H1 (cell line): ENCODE measurements around the gene SERPINE2. TPM values are rescaled to one million over a fixed set of nuclear protein-coding genes. Genes with fewer than 3 reads are reported as not detected.

Source experiments
- CTCF ChIA-PET: fragments of 300-600 bp; sonication (Branson Sonifier 250); formaldehyde crosslinking; loops from one replicate; lab custom pipeline; 2021; ENCODE audit not compliant: partially characterized antibody; lab: Charles Lee
- POLR2A ChIA-PET: fragments of 300-600 bp; sonication (Branson Sonifier 250); formaldehyde crosslinking; loops from one replicate; lab custom pipeline; 2021; ENCODE audit warnings: inconsistent platforms; ENCODE audit not compliant: partially characterized antibody; lab: Charles Lee
- DNase-seq, 2 experiments: peaks; one replicate each; pipeline versions ENCODE4 v3.0.0 to v3.0.0-alpha.2; 2010 to 2022; ENCODE audit warnings: low spot score in 2 of 2, low read depth in 1 of 2, mixed read lengths in 1 of 2
- FAIRE-seq: peaks from 2 replicates; lab custom pipeline; 2011; peaks lifted over from hg19 to GRCh38; lab: Jason Lieb, UNC
- H2AFZ ChIP-seq: 2 replicates; pipeline ENCODE4 v1.8.1; 2012; ENCODE audit warnings: low read length, inconsistent platforms
- H2AK5ac ChIP-seq: 2 replicates; pipeline ENCODE4 v1.6.1; 2013; ENCODE audit warnings: low read depth, low read length
- H2BK120ac ChIP-seq: replicated peaks from 2 replicates; pipeline ENCODE3; 2013; ENCODE audit warnings: low read depth, low read length, inconsistent platforms
- H2BK12ac ChIP-seq: 2 replicates; pipeline ENCODE4 v1.6.1; 2013; ENCODE audit warnings: low read depth, low read length
- H2BK15ac ChIP-seq: 2 replicates; pipeline ENCODE4 v1.6.1; 2013; ENCODE audit warnings: low read length
- H2BK20ac ChIP-seq: 2 replicates; pipeline ENCODE4 v1.6.1; 2013; ENCODE audit warnings: low read length
- H2BK5ac ChIP-seq: 2 replicates; pipeline ENCODE4 v1.6.1; 2013; ENCODE audit warnings: low read depth, low read length
- H3K14ac ChIP-seq: 2 replicates; pipeline ENCODE4 v1.6.1; 2013; ENCODE audit warnings: inconsistent platforms; ENCODE audit not compliant: insufficient read length
- H3K18ac ChIP-seq: 2 replicates; pipeline ENCODE4 v1.6.1; 2013; ENCODE audit warnings: low read length; ENCODE audit errors: extremely low read depth
- H3K23ac ChIP-seq: 2 replicates; pipeline ENCODE4 v1.6.1; 2013; ENCODE audit warnings: inconsistent platforms; ENCODE audit not compliant: insufficient read length
- H3K23me2 ChIP-seq: 2 replicates; pipeline ENCODE4 v1.6.1; 2013; ENCODE audit warnings: low read depth, low read length
- H3K27ac ChIP-seq: 2 replicates; pipeline ENCODE4 v1.6.1; 2011; ENCODE audit warnings: low read depth, low read length, inconsistent platforms
- H3K27me3 ChIP-seq, 4 experiments: replicated peaks in 1 of 4; 1 replicate in 1 of 4; 2 replicates in 3 of 4; pipeline versions ENCODE4 v1.6.1 to v1.8.1; 2011 to 2013; ENCODE audit warnings: low read length in 3 of 4, mild to moderate bottlenecking in 3 of 4, inconsistent platforms in 2 of 4, mixed read lengths in 2 of 4, moderate library complexity in 1 of 4; ENCODE audit not compliant: control insufficient read depth in 3 of 4, insufficient read depth in 3 of 4; ENCODE audit errors: extremely low read depth in 1 of 4
- H3K36me3 ChIP-seq, 4 experiments: 2 replicates each; pipeline versions ENCODE4 v1.6.1 to v1.8.1; 2011 to 2013; ENCODE audit warnings: mild to moderate bottlenecking in 4 of 4, low read length in 3 of 4, moderate library complexity in 2 of 4, control low read depth in 1 of 4, inconsistent platforms in 1 of 4; ENCODE audit not compliant: insufficient read depth in 4 of 4, control insufficient read depth in 2 of 4
- H3K4ac ChIP-seq: replicated peaks from 2 replicates; pipeline ENCODE3; 2013; ENCODE audit warnings: low read length, low read depth, mixed read lengths, inconsistent platforms; ENCODE audit not compliant: insufficient read length
- H3K4me1 ChIP-seq, 4 experiments: replicated peaks in 1 of 4; 1 replicate in 1 of 4; 2 replicates in 3 of 4; pipeline versions ENCODE4 v1.6.1 to v1.8.1; 2011 to 2013; ENCODE audit warnings: low read length in 3 of 4, inconsistent platforms in 2 of 4, mixed read lengths in 1 of 4; ENCODE audit not compliant: insufficient read depth in 4 of 4, control insufficient read depth in 3 of 4
- H3K4me2 ChIP-seq, 2 experiments: 2 replicates each; pipeline versions ENCODE4 v1.6.1 to v1.8.1; 2011 to 2013; ENCODE audit warnings: low read depth in 2 of 2, low read length in 2 of 2, control low read depth in 1 of 2, inconsistent platforms in 1 of 2, mild to moderate bottlenecking in 1 of 2; ENCODE audit not compliant: insufficient read depth in 1 of 2
- H3K4me3 ChIP-seq, 4 experiments: fragments of 200-600, 300-600 bp in 1 of 4; sonication (generic), shearing (Covaris generic), sonication (Bioruptor Twin) in 1 of 4; 2 replicates each; pipeline versions ENCODE4 v1.5.1 to v1.8.1; 2011 to 2016; ENCODE audit warnings: low read length in 4 of 4, low read depth in 3 of 4, control low read depth in 2 of 4, inconsistent platforms in 2 of 4, mild to moderate bottlenecking in 2 of 4, mixed read lengths in 1 of 4, moderate library complexity in 1 of 4; ENCODE audit not compliant: insufficient read depth in 2 of 4; ENCODE audit errors: extremely low read depth in 1 of 4
- H3K56ac ChIP-seq: replicated peaks from 2 replicates; pipeline ENCODE3; 2013; ENCODE audit warnings: low read depth, mild to moderate bottlenecking, mixed read lengths, low read length, inconsistent platforms; ENCODE audit not compliant: insufficient read length
- H3K79me1 ChIP-seq: 2 replicates; pipeline ENCODE4 v1.6.1; 2013; ENCODE audit warnings: low read depth, low read length, control low read depth
- H3K79me2 ChIP-seq, 2 experiments: 2 replicates each; pipeline versions ENCODE4 v1.6.1 to v1.8.1; 2012 to 2013; ENCODE audit warnings: low read length in 2 of 2, mild to moderate bottlenecking in 2 of 2, inconsistent platforms in 1 of 2; ENCODE audit not compliant: insufficient read depth in 2 of 2, control insufficient read depth in 1 of 2
- H3K9ac ChIP-seq, 4 experiments: replicated peaks in 1 of 4; 1 replicate in 1 of 4; 2 replicates in 3 of 4; pipeline versions ENCODE4 v1.6.1 to v1.8.1; 2011 to 2013; ENCODE audit warnings: low read depth in 3 of 4, low read length in 3 of 4, control low read depth in 2 of 4, mild to moderate bottlenecking in 2 of 4, moderate library complexity in 2 of 4, inconsistent platforms in 1 of 4; ENCODE audit errors: extremely low read depth in 1 of 4
- H3K9me3 ChIP-seq, 2 experiments: 2 replicates each; pipeline versions ENCODE4 v1.6.1 to v1.8.1; 2012 to 2013; ENCODE audit warnings: mild to moderate bottlenecking in 2 of 2, moderate library complexity in 2 of 2, control low read depth in 1 of 2, inconsistent platforms in 1 of 2, low read depth in 1 of 2, low read length in 1 of 2, mixed read lengths in 1 of 2; ENCODE audit not compliant: insufficient read depth in 2 of 2
- H4K20me1 ChIP-seq, 2 experiments: replicated peaks in 1 of 2; 2 replicates each; pipeline versions ENCODE3 to v1.8.1; 2011 to 2013; ENCODE audit warnings: inconsistent platforms in 2 of 2, low read length in 2 of 2, mild to moderate bottlenecking in 1 of 2; ENCODE audit not compliant: insufficient read depth in 2 of 2, control insufficient read depth in 1 of 2
- H4K5ac ChIP-seq: 2 replicates; pipeline ENCODE4 v1.6.1; 2013; ENCODE audit warnings: low read length, low read depth, mixed read lengths, inconsistent platforms; ENCODE audit not compliant: insufficient read length
- H4K8ac ChIP-seq: 2 replicates; pipeline ENCODE4 v1.8.0; 2013; ENCODE audit warnings: mild to moderate bottlenecking, moderate library complexity, low read length, inconsistent platforms; ENCODE audit not compliant: insufficient read depth; ENCODE audit errors: extremely low read depth
- H4K91ac ChIP-seq: replicated peaks from 2 replicates; pipeline ENCODE3; 2013; ENCODE audit warnings: low read length, mixed read lengths, inconsistent platforms; ENCODE audit not compliant: insufficient read length
- CBX5 ChIP-seq: fragments of 300-800, 300-1000 bp; sonication (generic); IDR thresholded peaks from 2 replicates; pipeline ENCODE4 v1.7.1; 2016; ENCODE audit warnings: antibody characterized with exemption, low read length, low read depth
- FOSL1 ChIP-seq: IDR thresholded peaks from 2 replicates; pipeline ENCODE4 v1.6.1; 2011; ENCODE audit warnings: mild to moderate bottlenecking, low read depth, low read length, moderate library complexity; ENCODE audit not compliant: insufficient read depth
- GTF2F1 ChIP-seq: IDR thresholded peaks from 2 replicates; pipeline ENCODE4 v1.6.1; 2012; ENCODE audit warnings: low read depth, low read length, improper control_type of control experiment, borderline replicate concordance
- KDM1A ChIP-seq: fragments of 200-600, 300-600 bp; sonication (generic); IDR thresholded peaks from 2 replicates; pipeline ENCODE4 v1.7.1; 2016; ENCODE audit warnings: mild to moderate bottlenecking, low read length, borderline replicate concordance
- NRF1 ChIP-seq: IDR thresholded peaks from 2 replicates; pipeline ENCODE4 v1.6.1; 2011; ENCODE audit warnings: mild to moderate bottlenecking, low read depth, low read length, improper control_type of control experiment
- POLR2A ChIP-seq, 2 experiments: IDR thresholded peaks; 1 replicate in 1 of 2; 2 replicates in 1 of 2; pipeline ENCODE4 v1.6.1; 2011; ENCODE audit warnings: low read depth in 2 of 2, low read length in 2 of 2, mild to moderate bottlenecking in 2 of 2; ENCODE audit errors: control extremely low read depth in 1 of 2
- RBBP5 ChIP-seq: IDR thresholded peaks from 2 replicates; pipeline ENCODE4 v1.7.1; 2012; ENCODE audit warnings: low read depth, mild to moderate bottlenecking, inconsistent platforms, low read length, moderate library complexity, borderline replicate concordance
- RNF2 ChIP-seq: fragments of 200-900, 300-1000 bp; sonication (generic); IDR thresholded peaks from 2 replicates; pipeline ENCODE4 v1.7.1; 2016; ENCODE audit warnings: borderline replicate concordance, low read depth, mild to moderate bottlenecking, antibody characterized with exemption, low read length; ENCODE audit not compliant: poor library complexity, severe bottlenecking; ENCODE audit errors: missing control alignments
- SIN3A ChIP-seq, 2 experiments: IDR thresholded peaks in 1 of 2; conservative IDR thresholded peaks in 1 of 2; 2 replicates each; pipeline ENCODE4 v1.6.1; 2011 to 2012; ENCODE audit warnings: low read length in 2 of 2, improper control_type of control experiment in 1 of 2, low read depth in 1 of 2, mild to moderate bottlenecking in 1 of 2
- SIRT6 ChIP-seq: IDR thresholded peaks from one replicate; pipeline ENCODE4 v1.7.1; 2012; ENCODE audit warnings: low read length, inconsistent platforms
- WGBS, 2 experiments: shearing (Covaris generic) in 1 of 2; methylation state at CpG; one replicate each; pipeline versions ENCODE4 v1.1.6 to v1.1.7; 2013 to 2015; ENCODE audit warnings: low lambda C conversion rate in 2 of 2, mixed read lengths in 2 of 2, inconsistent platforms in 1 of 2, low coverage in 1 of 2, missing lambda C conversion rate in 1 of 2; ENCODE audit not compliant: insufficient replicate concordance in 2 of 2, insufficient coverage in 1 of 2, insufficient read length in 1 of 2; ENCODE audit errors: extremely low coverage in 1 of 2, missing lambda C conversion rate in 1 of 2; 5-methylcytosine and 5-hydroxymethylcytosine counted together
- polyA plus RNA-seq, 7 experiments: library from polyadenylated mRNA; depleted of rRNA in 3 of 7; stranded (reverse) in 5 of 7; unstranded in 2 of 7; fragments of >200 nt in 5 of 7; fragments of 200-250 nt in 2 of 7; gene quantifications; 1 replicate in 5 of 7; 2 replicates in 1 of 7; 4 replicates in 1 of 7; pipeline versions ENCODE4 v1.2.1 to v1.2.3, GENCODE V29; 2011 to 2013; ENCODE audit warnings: missing spikeins in 2 of 7, mixed read lengths in 2 of 7
- total RNA-seq: library from RNA; stranded (reverse); fragmentation: NEBNext Ultra II Directional; extraction: Animal tissue kit (Norgen Biotek cat#: 25700); gene quantifications from 2 replicates; pipeline ENCODE4 v1.2.1, GENCODE V29; 2021
- TF ChIP-seq, protein P1 (sequence below): IDR thresholded peaks from 2 replicates; pipeline ENCODE4 v1.6.1; 2011; ENCODE audit warnings: low read length, improper control_type of control experiment
- TF ChIP-seq, protein P2 (sequence below): IDR thresholded peaks from 2 replicates; pipeline ENCODE4 v1.6.1; 2012; ENCODE audit warnings: inconsistent platforms

The SERPINE2 gene
- total and polyA plus RNA-seq, 2 of the 8 experiments (the other 6 are each of a cell fraction or from before 2014, with no cell fraction given): 26.2 to 76.0 TPM

DNA sequence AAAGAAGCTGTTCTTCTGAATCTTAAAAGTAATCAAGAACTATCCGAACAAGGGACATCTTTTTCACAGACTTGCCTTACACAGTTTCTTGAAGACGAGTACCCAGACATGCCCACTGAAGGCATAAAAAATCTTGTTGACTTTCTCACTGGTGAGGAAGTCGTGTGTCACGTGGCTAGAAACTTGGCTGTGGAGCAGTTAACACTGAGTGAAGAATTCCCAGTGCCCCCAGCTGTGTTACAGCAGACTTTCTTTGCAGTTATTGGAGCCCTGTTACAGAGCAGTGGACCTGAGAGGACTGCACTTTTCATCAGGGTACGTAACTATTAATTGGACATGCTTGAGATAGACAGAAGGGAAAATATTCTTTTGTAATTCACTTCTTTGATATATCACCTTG lies 79.4 kb downstream of the SERPINE2 start:
- WGBS, 2 experiments: 90% methylated on average over 5 of the region's 5 CpGs; no CpG with 5 or more reads in 1 of the 2 experiments
- H2AK5ac ChIP-seq: no peak overlapping the region
- H4K91ac ChIP-seq: no peak overlapping the region
- H2AFZ ChIP-seq: no peak overlapping the region
- no peak overlapping the region for H4K5ac ChIP-seq
- no peak overlapping the region for H3K56ac ChIP-seq
- no peak for DNase-seq
- no peaks in the 10 kb centered on the region for H3K9me3 ChIP-seq
- H3K4me3 ChIP-seq: peak overlapping the region in 1 of 4 experiments; percentile 35; a peak in 1 of 8 replicates
- no peak overlapping the region for H4K8ac ChIP-seq
- H3K4me2 ChIP-seq: peak overlapping the region; percentile 20 to 36; a peak in 3 of 4 replicates
- no peak for FAIRE-seq
- H3K4me1 ChIP-seq: peaks cover 3 to 10% (median 5%) of the 10 kb centered on the region in 4 experiments; a peak in 4 of 7 replicates
- no peak overlapping the region for H3K23ac ChIP-seq
- peak overlapping the region in 1 of 4 experiments; percentile 34; a peak in 1 of 7 replicates for H3K9ac ChIP-seq
- no peak overlapping the region for H3K18ac ChIP-seq
- H2BK12ac ChIP-seq: no peak overlapping the region
- H3K23me2 ChIP-seq: no peaks in the 10 kb centered on the region; the same call in 1 of the 2 replicates
- H3K27me3 ChIP-seq: no peaks in the 10 kb centered on the region
- no peak overlapping the region for H3K14ac ChIP-seq
- no peak overlapping the region for H2BK120ac ChIP-seq
- H3K79me1 ChIP-seq: no peaks in the 10 kb centered on the region; the same call in 1 of the 2 replicates
- no peak overlapping the region for H3K27ac ChIP-seq
- H3K4ac ChIP-seq: no peak overlapping the region
- H2BK5ac ChIP-seq: no peak overlapping the region
- CTCF ChIA-PET: interaction anchor here (3.8 kb wide), 1 partner anchor 11 kb away, joined by 47 read pairs; no protein-coding TSS in a partner anchor
- no peak overlapping the region for H2BK15ac ChIP-seq
- peaks cover 25 to 74% of the 10 kb centered on the region in 2 experiments for H3K79me2 ChIP-seq
- POLR2A ChIA-PET: interaction anchor here (0.8 to 1.1 kb wide), 2 partner anchors 8 to 22 kb away, joined by 3 read pairs; no protein-coding TSS in a partner anchor
- peaks cover 0 to 9% of the 10 kb centered on the region in 2 experiments for H4K20me1 ChIP-seq
- peaks cover 2 to 46% (median 14%) of the 10 kb centered on the region in 4 experiments; a peak in 5 of 8 replicates for H3K36me3 ChIP-seq
- H2BK20ac ChIP-seq: no peak overlapping the region
- TF ChIP-seq KDM1A: no peak
- TF ChIP-seq NRF1: no peak
- no peak for TF ChIP-seq CBX5
- no peak for TF ChIP-seq RNF2
- no peak for TF ChIP-seq FOSL1
- no peak for TF ChIP-seq SIN3A (conservative IDR thresholded peaks at IDR 0.05 in 1 of 2, IDR thresholded peaks at IDR 0.05 in 1 of 2; ENCODE audit: low read depth in 1 of 2, low read length in 2 of 2)
- TF ChIP-seq RBBP5: no peak
- TF ChIP-seq, protein P1, sequence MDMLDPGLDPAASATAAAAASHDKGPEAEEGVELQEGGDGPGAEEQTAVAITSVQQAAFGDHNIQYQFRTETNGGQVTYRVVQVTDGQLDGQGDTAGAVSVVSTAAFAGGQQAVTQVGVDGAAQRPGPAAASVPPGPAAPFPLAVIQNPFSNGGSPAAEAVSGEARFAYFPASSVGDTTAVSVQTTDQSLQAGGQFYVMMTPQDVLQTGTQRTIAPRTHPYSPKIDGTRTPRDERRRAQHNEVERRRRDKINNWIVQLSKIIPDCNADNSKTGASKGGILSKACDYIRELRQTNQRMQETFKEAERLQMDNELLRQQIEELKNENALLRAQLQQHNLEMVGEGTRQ: no peak
- TF ChIP-seq GTF2F1: no peak
- TF ChIP-seq POLR2A (IDR thresholded peaks at IDR 0.05; ENCODE audit: control extremely low read depth in 1 of 2, low read depth in 2 of 2, low read length in 2 of 2): no peak
- TF ChIP-seq SIRT6: no peak
- TF ChIP-seq, protein P2, sequence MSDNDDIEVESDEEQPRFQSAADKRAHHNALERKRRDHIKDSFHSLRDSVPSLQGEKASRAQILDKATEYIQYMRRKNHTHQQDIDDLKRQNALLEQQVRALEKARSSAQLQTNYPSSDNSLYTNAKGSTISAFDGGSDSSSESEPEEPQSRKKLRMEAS: no peak
